Activated CD4-positive, alpha-beta memory T cell treated with anti-CD3 and anti-CD28 coated beads, Interleukin-2, amount 10 ng/mL, durations not matched to agents 7 days and 5 days (primary cell): ENCODE data around the gene DEFB123. TPM values are rescaled to one million over a fixed set of nuclear protein-coding genes. Genes with fewer than 3 reads are reported as not detected.
"Not testable (repeated sequence)": the region's sequence is repeated elsewhere in the genome, so short reads cannot be mapped to it uniquely, and the experiment has no call there.

Experiments used
- CTCF ChIA-PET: fragments of 350-600 bp; sonication (Branson Sonifier 250); formaldehyde crosslinking; loops from one replicate; lab custom pipeline; 2021; ENCODE audit warnings: antibody characterized with exemption, inconsistent platforms; lab: Charles Lee
- POLR2A ChIA-PET: fragments of 350-600 bp; sonication (Branson Sonifier 250); formaldehyde crosslinking; loops from one replicate; lab custom pipeline; 2021; ENCODE audit warnings: antibody characterized with exemption; lab: Charles Lee
- DNase-seq: peaks from one replicate; pipeline ENCODE4 v3.0.0-alpha.2; 2020
- H3K27ac Mint-ChIP-seq: one replicate; pipeline ENCODE4 v1.8.0; 2021; ENCODE audit warnings: mild to moderate bottlenecking, mixed read lengths
- H3K27me3 Mint-ChIP-seq: one replicate; pipeline ENCODE4 v1.8.0; 2021; ENCODE audit warnings: mixed read lengths
- H3K36me3 Mint-ChIP-seq: one replicate; pipeline ENCODE4 v1.8.0; 2021; ENCODE audit warnings: low read depth, mixed read lengths
- H3K4me1 Mint-ChIP-seq: one replicate; pipeline ENCODE4 v1.8.0; 2021; ENCODE audit warnings: mixed read lengths
- H3K4me3 Mint-ChIP-seq: one replicate; pipeline ENCODE4 v1.8.0; 2021; ENCODE audit warnings: mild to moderate bottlenecking, mixed read lengths
- H3K9me3 Mint-ChIP-seq: one replicate; pipeline ENCODE4 v1.8.0; 2021; ENCODE audit warnings: mixed read lengths
- total RNA-seq, 2 experiments: library from RNA; stranded (reverse); gene quantifications; one replicate each; pipeline ENCODE4 v1.2.3, GENCODE V29; 2021

DEFB123 gene, protein sequence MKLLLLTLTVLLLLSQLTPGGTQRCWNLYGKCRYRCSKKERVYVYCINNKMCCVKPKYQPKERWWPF
- total RNA-seq: not detected

- CTCF ChIA-PET: interaction anchor here (0.6 to 1.9 kb wide), 4 partner anchors 17 to 466 kb away, joined by 3 to 9 read pairs (median 4); no protein-coding TSS in a partner anchor
- no peak for DNase-seq
- no peaks in the 10 kb centered on the region for H3K36me3 Mint-ChIP-seq
Observed at GRCh38 chr20:31440012-31440659, at the start of gene DEFB123. Gene DEFB123 (plus strand): TSS chr20:31440632. CDS start chr20:31440699, 67 bp downstream.

DNA sequence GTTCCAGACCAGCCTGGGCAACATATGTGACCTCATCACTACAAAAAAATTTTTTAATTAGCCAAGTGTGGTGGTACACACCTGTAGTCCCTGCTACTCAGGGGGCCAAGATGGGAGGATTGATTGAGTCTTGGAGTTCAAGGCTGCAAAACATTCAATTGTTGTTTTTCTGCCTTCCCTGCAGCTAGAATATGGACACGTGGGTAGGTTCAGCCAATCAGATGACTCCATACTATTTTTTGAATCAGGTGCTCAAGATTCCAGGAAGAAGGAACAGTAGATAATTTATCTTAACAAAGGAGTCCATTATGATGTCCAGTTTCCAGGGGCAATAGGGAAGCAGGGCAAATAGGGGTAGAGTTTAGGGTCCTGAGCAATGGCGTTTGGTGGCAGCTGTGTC lies 47.6 kb upstream of the DEFB123 start:
- H3K27ac Mint-ChIP-seq: no peak overlapping the region
- no peaks in the 10 kb centered on the region for H3K36me3 Mint-ChIP-seq
- no peaks in the 10 kb centered on the region for H3K9me3 Mint-ChIP-seq
- ChIA-PET POLR2A (no interaction called here), CTCF (no interaction called here)
- DNase-seq: no peak
- H3K4me3 Mint-ChIP-seq: no peak overlapping the region
- no peaks in the 10 kb centered on the region for H3K4me1 Mint-ChIP-seq
- peaks cover 1% of the 10 kb centered on the region for H3K27me3 Mint-ChIP-seq

More at GRCh38 chr20:31440012-31440659, at the start of gene DEFB123:
- H3K4me1 Mint-ChIP-seq: no peaks in the 10 kb centered on the region
- peaks cover 2% of the 10 kb centered on the region for H3K27me3 Mint-ChIP-seq
- POLR2A ChIA-PET: no interaction called here
- no peak within 1 kb of the TSS for H3K4me3 Mint-ChIP-seq
- no peaks in the 10 kb centered on the region for H3K9me3 Mint-ChIP-seq
- no peak within 1 kb of the TSS for H3K27ac Mint-ChIP-seq

DNA sequence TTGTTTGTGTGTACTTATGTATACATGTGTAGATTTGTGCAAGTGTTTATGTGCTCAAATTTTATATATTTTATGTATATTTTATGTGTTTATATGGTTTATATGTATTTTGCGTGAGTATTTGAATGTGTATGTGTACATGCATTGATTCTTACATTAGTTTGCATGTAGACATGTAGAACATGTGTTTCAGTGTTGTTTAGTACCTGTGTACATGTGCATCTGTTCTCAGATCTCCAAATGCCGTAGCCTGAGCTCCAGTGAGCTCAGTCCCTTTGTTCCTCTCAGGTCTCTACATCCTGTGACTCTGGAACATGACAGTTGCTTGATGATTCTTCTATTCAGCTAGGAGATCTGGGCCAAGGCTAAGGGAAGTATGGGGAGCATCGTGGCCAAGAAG lies 45.5 kb upstream of the DEFB123 start:
- Mint-ChIP-seq H3K9me3 (no peaks in the 10 kb centered on the region), H3K27ac (no peak overlapping the region), H3K4me3 (no peak overlapping the region), H3K4me1 (no peaks in the 10 kb centered on the region), H3K36me3 (no peaks in the 10 kb centered on the region), H3K27me3 (peaks cover 1% of the 10 kb centered on the region)
- ChIA-PET POLR2A (no interaction called here), CTCF (no interaction called here)
- no peak for DNase-seq

GRCh38 chr20:31403886-31404285 lies 36.5 kb upstream of the DEFB123 start:
- no peaks in the 10 kb centered on the region for H3K36me3 Mint-ChIP-seq
- no peaks in the 10 kb centered on the region for H3K27me3 Mint-ChIP-seq
- CTCF ChIA-PET: interaction anchor here (0.6 kb wide), 1 partner anchor 56 kb away, joined by 4 read pairs; no protein-coding TSS in a partner anchor
- H3K9me3 Mint-ChIP-seq: no peaks in the 10 kb centered on the region
- DNase-seq: no peak
- POLR2A ChIA-PET: no interaction called here
- H3K4me3 Mint-ChIP-seq: no peak overlapping the region
- H3K27ac Mint-ChIP-seq: no peak overlapping the region
- H3K4me1 Mint-ChIP-seq: no peaks in the 10 kb centered on the region

- ChIA-PET POLR2A (no interaction called here), CTCF (no interaction called here)
- H3K27me3 Mint-ChIP-seq: no peaks in the 10 kb centered on the region
- no peak within 1 kb of the TSS for H3K4me3 Mint-ChIP-seq
- no peaks in the 10 kb centered on the region for H3K9me3 Mint-ChIP-seq
- no peak within 1 kb of the TSS for H3K27ac Mint-ChIP-seq
- DNase-seq: no peak
- no peaks in the 10 kb centered on the region for H3K36me3 Mint-ChIP-seq
- H3K4me1 Mint-ChIP-seq: no peaks in the 10 kb centered on the region
Observed at GRCh38 chr20:31406115-31406514, 34.3 kb upstream of the DEFB123 start, which contains the start of gene DEFB121. Gene DEFB121 (minus strand): TSS chr20:31406215. CDS start chr20:31406152, 63 bp downstream.

DNA sequence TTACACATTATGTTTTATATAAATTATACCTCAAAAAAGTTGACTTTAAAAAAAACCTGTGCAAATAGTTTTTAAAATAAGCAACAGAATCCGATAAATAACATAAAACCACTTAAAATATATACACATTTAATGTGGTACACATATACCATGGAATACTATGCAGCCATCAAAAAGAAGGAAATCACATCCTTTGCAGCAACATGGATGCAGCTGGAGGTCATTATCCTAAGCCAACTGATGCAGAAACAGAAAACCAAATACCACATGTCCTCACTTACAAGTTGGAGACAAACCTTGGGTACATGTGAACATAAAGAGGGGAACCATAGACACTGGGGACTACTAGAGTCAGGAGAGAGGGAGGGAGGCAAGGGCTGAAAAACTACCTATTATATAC lies 30.4 kb upstream of the DEFB123 start:
- no peak for DNase-seq
- Mint-ChIP-seq H3K27me3 (no peaks in the 10 kb centered on the region), H3K4me1 (no peaks in the 10 kb centered on the region), H3K4me3 (no peak overlapping the region), H3K27ac (no peak overlapping the region), H3K9me3 (no peaks in the 10 kb centered on the region), H3K36me3 (no peaks in the 10 kb centered on the region)
- ChIA-PET CTCF (no interaction called here), POLR2A (no interaction called here)

DNA sequence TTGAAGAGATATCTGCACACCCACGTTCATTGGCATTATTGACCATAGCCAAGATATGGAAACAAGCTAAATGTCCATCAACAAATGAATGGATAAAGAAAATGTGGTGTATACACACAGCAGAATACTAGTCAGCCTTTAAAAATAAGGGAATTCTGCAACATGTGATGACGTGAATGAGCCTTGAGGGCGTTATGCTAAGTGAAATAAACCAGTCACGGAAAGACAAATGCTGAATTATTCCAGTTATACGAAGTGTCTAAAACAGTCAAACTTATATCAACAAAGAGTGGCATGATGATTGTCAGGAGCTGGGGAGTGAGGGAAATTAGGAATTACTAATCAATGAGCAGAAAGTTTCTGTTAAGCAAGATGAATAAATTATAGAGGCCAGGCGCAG lies 26.1 kb upstream of the DEFB123 start:
- Mint-ChIP-seq H3K27ac (no peak overlapping the region), H3K4me3 (no peak overlapping the region), H3K9me3 (no peaks in the 10 kb centered on the region), H3K36me3 (no peaks in the 10 kb centered on the region), H3K4me1 (no peaks in the 10 kb centered on the region), H3K27me3 (no peaks in the 10 kb centered on the region)
- CTCF ChIA-PET: interaction anchor here (0.8 kb wide), 1 partner anchor 16 kb away, joined by 6 read pairs; no protein-coding TSS in a partner anchor
- POLR2A ChIA-PET: no interaction called here
- DNase-seq: no peak

GRCh38 chr20:31415653-31416052 lies 24.8 kb upstream of the DEFB123 start:
- CTCF ChIA-PET: no interaction called here

DNA sequence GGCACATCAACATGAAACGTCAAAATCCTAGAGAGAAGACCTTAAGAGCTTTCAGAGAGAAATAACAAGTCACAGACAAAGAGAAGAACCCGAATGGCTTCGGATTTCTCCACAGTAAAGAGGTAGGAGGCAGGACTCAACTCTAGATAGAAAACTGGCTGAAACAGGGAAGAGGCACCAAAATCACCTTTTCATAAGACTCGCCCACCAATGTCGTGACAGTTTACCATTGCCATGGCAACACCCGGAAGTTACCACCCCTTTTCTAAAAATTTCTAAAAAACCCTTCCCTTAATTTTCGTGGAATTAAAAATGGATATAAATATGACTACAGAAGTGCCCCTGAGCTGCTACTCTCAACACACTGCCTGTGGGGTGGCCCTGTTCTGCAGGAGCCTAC lies 22.1 kb upstream of the DEFB123 start:
- POLR2A ChIA-PET: no interaction called here
- Mint-ChIP-seq H3K36me3 (no peaks in the 10 kb centered on the region), H3K4me1 (no peaks in the 10 kb centered on the region), H3K4me3 (no peak overlapping the region), H3K9me3 (no peaks in the 10 kb centered on the region), H3K27ac (no peak overlapping the region), H3K27me3 (peaks cover 2% of the 10 kb centered on the region)
- DNase-seq: no peak
- CTCF ChIA-PET: no interaction called here

More at GRCh38 chr20:31415653-31416052, 24.8 kb upstream of the DEFB123 start:
- Mint-ChIP-seq H3K9me3 (no peaks in the 10 kb centered on the region), H3K36me3 (no peaks in the 10 kb centered on the region), H3K4me1 (no peaks in the 10 kb centered on the region), H3K4me3 (no peak overlapping the region), H3K27ac (no peak overlapping the region), H3K27me3 (no peaks in the 10 kb centered on the region)
- DNase-seq: no peak
- POLR2A ChIA-PET: no interaction called here

- Mint-ChIP-seq H3K4me3 (no peak overlapping the region), H3K27me3 (peaks cover 4% of the 10 kb centered on the region), H3K27ac (no peak overlapping the region), H3K9me3 (no peaks in the 10 kb centered on the region), H3K4me1 (no peaks in the 10 kb centered on the region), H3K36me3 (no peaks in the 10 kb centered on the region)
- no peak for DNase-seq
- ChIA-PET POLR2A (no interaction called here), CTCF (interaction anchor here (2.0 kb wide), 1 partner anchor 77 kb away, joined by 8 read pairs; no protein-coding TSS in a partner anchor)
Observed at GRCh38 chr20:31425797-31426196, 14.6 kb upstream of the DEFB123 start.

DNA sequence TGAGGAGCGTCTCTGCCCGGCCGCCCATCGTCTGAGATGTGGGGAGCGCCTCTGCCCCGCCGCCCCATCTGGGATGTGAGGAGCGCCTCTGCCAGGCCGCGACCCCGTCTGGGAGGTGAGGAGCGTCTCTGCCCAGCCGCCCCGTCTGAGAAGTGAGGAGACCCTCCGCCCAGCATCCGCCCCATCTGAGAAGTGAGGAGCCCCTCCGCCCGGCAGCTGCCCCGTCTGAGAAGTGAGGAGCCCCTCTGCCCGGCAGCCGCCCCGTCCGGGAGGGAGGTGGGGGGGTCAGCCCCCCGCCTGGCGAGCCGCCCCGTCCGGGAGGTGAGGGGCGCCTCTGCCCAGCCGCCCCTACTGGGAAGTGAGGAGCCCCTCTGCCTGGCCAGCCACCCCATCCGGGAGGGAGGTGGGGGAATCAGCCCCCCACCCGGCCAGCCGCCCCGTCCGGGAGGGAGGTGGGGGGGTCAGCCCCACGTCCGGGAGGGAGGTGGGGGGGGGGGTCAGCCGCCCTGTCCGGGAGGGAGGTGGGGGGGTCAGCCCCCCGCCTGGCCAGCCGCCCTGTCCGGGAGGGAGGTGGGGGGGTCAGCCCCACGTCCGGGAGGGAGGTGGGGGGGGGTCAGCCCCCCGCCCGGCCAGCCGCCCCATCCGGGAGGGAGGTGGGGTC lies 13.4 kb upstream of the DEFB123 start:
- CTCF ChIA-PET, POLR2A ChIA-PET, H3K27ac Mint-ChIP-seq: not testable (repeated sequence)

GRCh38 chr20:31427576-31427975 lies 12.9 kb upstream of the DEFB123 start:
- POLR2A ChIA-PET, H3K4me3 Mint-ChIP-seq, H3K36me3 Mint-ChIP-seq, DNase-seq, H3K4me1 Mint-ChIP-seq, H3K27ac Mint-ChIP-seq, H3K27me3 Mint-ChIP-seq, H3K9me3 Mint-ChIP-seq, CTCF ChIA-PET: not testable (repeated sequence)

More for the DNA sequence above, 13.4 kb upstream of the DEFB123 start:
- H3K9me3 Mint-ChIP-seq, H3K4me1 Mint-ChIP-seq, DNase-seq, H3K27me3 Mint-ChIP-seq, H3K4me3 Mint-ChIP-seq, H3K36me3 Mint-ChIP-seq: not testable (repeated sequence)

GRCh38 chr20:31430568-31431115 lies 9.8 kb upstream of the DEFB123 start:
- ChIA-PET POLR2A (no interaction called here), CTCF (interaction anchor here (0.7 to 1.0 kb wide), 2 partner anchors 17 to 72 kb away, joined by 4 to 6 read pairs; no protein-coding TSS in a partner anchor)
- peaks cover 6% of the 10 kb centered on the region for H3K27me3 Mint-ChIP-seq
- H3K36me3 Mint-ChIP-seq: no peaks in the 10 kb centered on the region
- no peaks in the 10 kb centered on the region for H3K4me1 Mint-ChIP-seq
- DNase-seq: no peak
- H3K9me3 Mint-ChIP-seq: no peaks in the 10 kb centered on the region
- no peak overlapping the region for H3K4me3 Mint-ChIP-seq
- H3K27ac Mint-ChIP-seq: no peak overlapping the region
